Activated T-cell treated with anti-CD3 and anti-CD28 coated beads, Interleukin-2, amount 50 U/mL, for 48 hours (primary cell): Measurements from ENCODE around the gene GNB1L.
A peak's percentile ranks its signal among the peaks of the same experiment; 100 is the strongest.

Source experiments
- DNase-seq, 2 experiments: peaks; one replicate each; pipeline ENCODE4 v3.0.0-alpha.2; 2020

The GNB1L gene

GRCh38 chr22:19759427-19760057, 95.1 kb downstream of the GNB1L start:
- no peak for DNase-seq

- DNase-seq: no peak
Measured at GRCh38 chr22:19758896-19759426, 95.7 kb downstream of the GNB1L start.

GRCh38 chr22:19757985-19758895, 96.4 kb downstream of the GNB1L start:
- DNase-seq: no peak

GRCh38 chr22:19757140-19757984, 97.3 kb downstream of the GNB1L start:
- no peak for DNase-seq

- DNase-seq: peak; percentile 74 to 78
Measured at GRCh38 chr22:19756288-19757128, 98.2 kb downstream of the GNB1L start.

- no peak for DNase-seq
Measured at GRCh38 chr22:19755722-19756287, 98.9 kb downstream of the GNB1L start.

GRCh38 chr22:19755145-19755710, 99.4 kb downstream of the GNB1L start:
- no peak for DNase-seq

- no peak for DNase-seq
Measured at GRCh38 chr22:19754701-19755144, 100.0 kb downstream of the GNB1L start.

GRCh38 chr22:19753996-19754700, 100.5 kb downstream of the GNB1L start:
- DNase-seq: no peak

- no peak for DNase-seq
Measured at GRCh38 chr22:19753090-19753842, 101.4 kb downstream of the GNB1L start.

- DNase-seq: no peak
Measured at GRCh38 chr22:19751497-19752245, 103.0 kb downstream of the GNB1L start.

- DNase-seq: no peak
Measured at GRCh38 chr22:19750507-19751490, 103.9 kb downstream of the GNB1L start.

GRCh38 chr22:19749876-19750275, 104.8 kb downstream of the GNB1L start:
- no peak for DNase-seq

GRCh38 chr22:19748991-19749664, 105.5 kb downstream of the GNB1L start:
- no peak for DNase-seq

- DNase-seq: no peak
Measured at GRCh38 chr22:19748139-19748538, 106.5 kb downstream of the GNB1L start.

GRCh38 chr22:19747551-19747950, 107.1 kb downstream of the GNB1L start:
- no peak for DNase-seq

GRCh38 chr22:19746726-19747125, 107.9 kb downstream of the GNB1L start:
- no peak for DNase-seq
